Islet precursor cell (in vitro differentiated cells): Measurements from ENCODE around the gene E2F1.
"Not testable (repeated sequence)": the region's sequence is repeated elsewhere in the genome, so short reads cannot be mapped to it uniquely, and the experiment has no call there.

ENCODE experiments used
- DNase-seq: peaks from one replicate; pipeline ENCODE4 v3.0.0-alpha.2; 2018

Gene E2F1

GRCh38 chr20:33709905-33710541, 23.8 kb upstream of the E2F1 start:
- no peak for DNase-seq

GRCh38 chr20:33709398-33709797, 23.2 kb upstream of the E2F1 start:
- no peak for DNase-seq

- DNase-seq: no peak
These were observed 21.5 kb upstream of the E2F1 start for GRCh38 chr20:33707668-33708067.

GRCh38 chr20:33704197-33704924, 18.2 kb upstream of the E2F1 start:
- no peak for DNase-seq

- DNase-seq: no peak
These were observed 17.4 kb upstream of the E2F1 start for GRCh38 chr20:33703498-33704137.

- DNase-seq: no peak
These were observed 16.7 kb upstream of the E2F1 start for GRCh38 chr20:33702861-33703260.

DNA sequence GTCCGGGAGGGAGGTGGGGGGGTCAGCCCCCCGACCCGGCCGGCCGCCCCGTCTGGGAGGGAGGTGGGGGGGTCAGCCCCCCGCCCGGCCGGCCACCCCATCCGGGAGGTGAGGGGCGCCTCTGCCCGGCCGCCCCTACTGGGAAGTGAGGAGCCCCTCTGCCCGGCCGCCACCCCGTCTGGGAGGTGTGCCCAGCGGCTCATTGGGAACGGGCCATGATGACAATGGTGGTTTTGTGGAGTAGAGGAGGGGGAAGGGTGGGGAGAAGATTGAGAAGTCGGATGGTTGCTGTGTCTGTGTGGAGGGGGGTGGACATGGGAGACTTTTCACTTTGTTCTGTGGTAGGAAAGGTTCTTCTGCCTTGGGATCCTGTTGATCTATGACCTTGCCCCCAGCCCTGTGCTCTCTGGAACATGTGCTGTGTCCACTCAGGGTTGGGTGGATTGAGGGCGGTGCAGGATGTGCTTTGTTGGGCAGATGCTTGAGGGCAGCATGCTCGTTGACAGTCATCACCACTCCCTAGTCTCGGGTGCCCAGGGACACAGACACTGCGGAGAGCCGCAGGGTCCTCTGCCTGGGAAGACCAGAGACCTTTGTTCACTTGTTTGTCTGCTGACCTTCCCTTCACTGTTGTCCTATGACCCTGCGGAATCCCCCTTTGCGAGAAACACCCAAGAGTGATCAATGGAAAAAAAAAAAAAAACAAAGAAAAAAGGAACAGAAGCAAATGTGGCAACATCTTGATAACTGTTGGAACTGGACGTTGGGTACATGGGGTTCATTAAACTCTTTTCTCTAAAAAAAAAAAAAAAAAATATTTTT, 15.7 kb upstream of the E2F1 start:
- DNase-seq: no peak

DNA sequence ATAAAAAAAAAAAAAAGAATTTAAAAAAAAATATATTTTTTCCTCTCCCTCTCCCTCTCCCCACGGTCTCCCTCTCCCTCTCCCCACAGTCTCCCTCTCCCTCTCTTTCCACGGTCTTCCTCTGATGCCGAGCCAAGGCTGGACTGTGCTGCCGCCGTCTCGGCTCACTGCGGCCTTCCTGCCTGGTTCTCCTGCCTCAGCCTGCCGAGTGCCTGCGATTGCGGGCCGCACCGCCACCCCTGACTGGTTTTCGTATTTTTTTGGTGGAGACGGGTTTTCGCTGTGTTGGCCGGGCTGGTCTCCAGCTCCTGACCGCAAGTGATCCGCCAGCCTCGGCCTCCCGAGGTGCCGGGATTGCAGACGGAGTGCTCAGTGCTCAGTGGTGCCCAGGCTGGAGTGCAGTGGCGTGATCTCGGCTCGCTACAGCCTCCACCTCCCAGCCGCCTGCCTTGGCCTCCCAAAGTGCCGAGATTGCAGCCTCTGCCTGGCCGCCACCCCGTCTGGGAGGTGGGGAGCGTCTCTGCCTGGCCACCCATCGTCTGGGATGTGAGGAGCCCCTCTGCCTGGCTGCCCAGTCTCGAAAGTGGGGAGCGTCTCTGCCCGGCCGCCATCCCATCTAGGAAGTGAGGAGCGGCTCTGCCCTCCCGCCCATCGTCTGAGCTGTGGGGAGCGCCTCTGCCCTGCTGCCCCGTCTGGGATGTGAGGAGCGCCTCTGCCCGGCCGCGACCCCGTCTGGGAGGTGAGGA, 14.7 kb upstream of the E2F1 start:
- DNase-seq: not testable (repeated sequence)

DNA sequence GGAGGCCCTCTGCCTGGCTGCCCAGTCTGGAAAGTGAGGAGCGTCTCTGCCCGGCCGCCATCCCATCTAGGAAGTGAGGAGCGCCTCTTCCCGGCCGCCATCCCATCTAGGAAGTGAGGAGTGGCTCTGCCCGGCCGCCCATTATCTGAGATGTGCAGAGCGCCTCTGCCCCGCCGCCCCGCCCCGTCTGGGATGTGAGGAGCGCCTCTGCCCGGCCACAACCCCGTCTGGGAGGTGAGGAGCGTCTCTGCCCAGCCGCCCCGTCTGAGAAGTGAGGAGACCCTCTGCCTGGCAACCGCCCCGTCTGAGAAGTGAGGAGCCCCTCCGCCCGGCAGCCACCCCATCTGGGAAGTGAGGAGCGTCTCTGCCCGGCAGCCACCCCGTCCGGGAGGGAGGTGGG, 12.8 kb upstream of the E2F1 start:
- not testable (repeated sequence) for DNase-seq

- no peak for DNase-seq
These were observed 10.9 kb upstream of the E2F1 start for GRCh38 chr20:33697129-33697528.

DNA sequence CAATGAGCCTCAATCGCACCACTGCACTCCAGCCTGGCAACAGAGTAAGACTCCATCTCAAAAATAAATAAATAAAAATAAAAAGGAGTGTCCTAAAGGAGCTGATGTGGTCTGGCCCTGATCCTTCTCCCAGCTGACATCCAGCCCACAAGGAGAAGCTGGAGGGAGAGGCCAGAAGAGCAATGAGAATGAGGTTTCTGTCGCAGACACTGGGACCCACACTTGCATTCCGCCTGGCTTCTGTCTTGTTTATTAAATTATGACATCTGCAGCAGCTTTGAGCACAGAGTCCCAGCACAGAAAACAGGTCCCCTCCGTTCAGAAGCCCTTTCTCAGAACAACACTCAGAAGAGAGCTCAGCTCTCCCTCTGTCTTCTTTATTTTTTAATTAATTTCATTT, 10.3 kb upstream of the E2F1 start:
- DNase-seq: no peak

- DNase-seq: no peak
These were observed 8.4 kb upstream of the E2F1 start for GRCh38 chr20:33694639-33695012.

- no peak for DNase-seq
These were observed 7.8 kb upstream of the E2F1 start for GRCh38 chr20:33693741-33694638.

DNA sequence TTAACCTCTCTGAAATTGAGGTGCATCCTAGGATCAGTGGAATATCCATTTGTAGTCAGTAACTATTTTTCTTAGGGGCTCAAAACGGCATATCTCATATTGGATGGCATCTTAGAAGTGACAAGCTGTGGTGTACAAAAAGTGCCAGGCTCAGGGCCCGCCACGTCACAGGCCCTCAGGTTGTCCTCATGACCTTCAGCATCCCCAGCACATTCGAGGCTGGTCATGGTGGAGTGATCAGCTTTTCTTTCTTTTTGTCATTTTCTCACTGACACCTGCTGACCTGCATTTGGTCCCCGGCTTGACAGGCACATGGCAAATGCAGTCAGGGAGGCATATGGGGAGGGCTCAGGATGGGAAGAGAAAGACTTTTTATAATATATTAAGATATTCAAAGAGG, 7.1 kb upstream of the E2F1 start:
- no peak for DNase-seq

GRCh38 chr20:33689973-33690372, 3.8 kb upstream of the E2F1 start:
- DNase-seq: peak; percentile 66

- DNase-seq: no peak
These were observed 3.3 kb upstream of the E2F1 start for GRCh38 chr20:33689493-33689892.

DNA sequence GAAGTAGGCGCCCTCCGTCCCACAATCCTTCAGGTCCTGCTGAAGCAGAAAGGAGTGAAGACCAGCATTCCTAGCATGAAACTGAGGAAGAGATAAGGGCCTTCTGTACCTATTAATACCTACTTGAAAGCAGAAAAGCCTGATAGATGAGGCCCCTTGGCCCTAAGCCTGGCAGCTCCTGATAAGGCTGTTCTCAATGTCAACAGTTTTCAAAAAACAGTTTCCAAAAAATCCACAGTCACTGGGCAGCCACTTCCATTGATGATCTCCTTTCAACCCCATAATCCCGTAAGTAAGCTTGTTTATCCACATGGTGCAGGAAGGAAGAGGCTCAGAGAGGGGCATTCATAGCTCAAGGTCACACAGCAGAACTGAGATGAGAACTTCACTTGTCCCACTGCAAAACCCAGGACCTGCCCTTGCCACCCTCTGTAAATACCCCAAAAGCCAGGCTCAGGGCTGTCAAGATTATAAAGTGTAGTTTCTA, 2.8 kb upstream of the E2F1 start:
- DNase-seq: no peak

GRCh38 chr20:33687993-33688937, 2.1 kb upstream of the E2F1 start:
- DNase-seq: no peak

DNA sequence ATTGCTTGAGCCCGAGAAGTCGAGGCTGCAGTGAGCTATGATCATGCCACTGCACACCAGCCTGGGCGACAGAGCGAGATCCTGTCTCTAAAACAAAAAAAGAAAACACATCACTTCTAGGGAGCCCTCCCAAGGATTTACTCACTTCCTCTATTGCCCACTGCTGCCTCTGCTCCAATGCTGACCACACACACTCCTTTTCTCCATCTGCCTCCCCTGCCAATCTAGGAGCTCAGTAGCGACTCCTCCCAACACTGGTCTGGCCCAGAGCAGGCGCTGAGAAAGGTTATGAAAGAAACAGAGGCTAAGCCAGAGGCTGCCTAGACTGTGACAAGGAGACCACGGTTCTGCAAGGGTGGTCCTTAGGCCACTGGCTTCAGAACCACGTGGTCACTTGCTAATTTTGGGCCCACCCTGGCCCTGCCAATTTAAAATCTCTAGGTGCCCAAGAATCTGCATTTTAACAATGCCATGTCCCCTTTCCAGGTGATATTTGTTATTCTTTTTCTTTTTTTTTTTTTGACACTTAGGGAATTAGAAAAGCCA, 1.3 kb upstream of the E2F1 start:
- no peak for DNase-seq

DNA sequence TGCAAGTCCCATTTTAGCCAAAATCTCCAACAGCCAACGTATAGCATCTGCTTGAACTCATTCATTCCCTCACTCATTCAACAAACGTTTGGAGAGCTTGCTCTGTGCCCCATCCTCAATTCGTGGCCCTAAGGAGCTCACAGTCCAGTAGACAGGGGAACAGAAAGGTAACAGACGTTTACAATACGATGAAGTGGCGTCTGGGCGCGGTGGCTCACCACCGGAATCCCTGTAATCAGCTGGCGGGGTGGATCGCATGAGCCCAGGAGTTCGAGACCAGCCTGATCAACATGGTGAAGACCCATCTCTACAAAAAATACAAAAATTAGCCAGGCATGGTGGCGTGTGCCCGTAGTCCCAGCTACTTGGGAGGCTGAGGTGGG, 790 bp upstream of the E2F1 start:
- DNase-seq: no peak
